Measurements from ENCODE around the gene PEX14. TPM values are rescaled to one million over a fixed set of nuclear protein-coding genes. Genes with fewer than 3 reads are reported as not detected.

Gene PEX14
- total RNA-seq, 1 experiment from 2014 or later, result 29.3 TPM

GRCh38 chr1:10617931-10618885 is 143.5 kb downstream of the PEX14 start:
- CTCF ChIA-PET, result no interaction called here
- no peak overlapping the region for H3K27ac ChIP-seq (ENCODE audit: low read depth, low read length)
- no peaks in the 10 kb centered on the region for H3K4me1 ChIP-seq (ENCODE audit: control insufficient read depth in 1 of 2, insufficient read depth in 2 of 2, low read length in 2 of 2)
- H3K9me2 ChIP-seq (ENCODE audit: insufficient read depth), result no peaks in the 10 kb centered on the region
- POLR2A ChIA-PET, result no interaction called here
- no peaks in the 10 kb centered on the region for H3K9me3 ChIP-seq (ENCODE audit: control insufficient read depth in 1 of 2, insufficient read depth in 1 of 2, low read depth in 1 of 2, low read length in 2 of 2)
- intact Hi-C loops (cut with micrococcal nuclease), result no loop called here
- ATAC-seq, result no peak
- RAD21 ChIA-PET (ENCODE audit: low non-redundant PET in 1 of 2, low total read pairs in 2 of 2, uncharacterized antibody in 2 of 2, unreplicated experiment in 2 of 2), result no interaction called here
- no peaks in the 10 kb centered on the region for H3K27me3 ChIP-seq (ENCODE audit: insufficient read depth, low read length)
- no peaks in the 10 kb centered on the region; a peak in 1 of 4 replicates for H3K36me3 ChIP-seq (ENCODE audit: control insufficient read depth in 1 of 2, insufficient read depth in 2 of 2, low read length in 2 of 2)
- no peak overlapping the region for H2AFZ ChIP-seq (ENCODE audit: low read depth, low read length, poor library complexity, severe bottlenecking)
- H3K9ac ChIP-seq (ENCODE audit: low read length), result no peak overlapping the region
- H3K4me3 ChIP-seq (replicated peaks in 1 of 2; ENCODE audit: low read depth in 1 of 2, low read length in 2 of 2), result no peak overlapping the region
- H3K79me2 ChIP-seq (ENCODE audit: insufficient read depth, low read length), result no peaks in the 10 kb centered on the region
- H3K4me2 ChIP-seq (ENCODE audit: low read length), result no peak overlapping the region
- DNase-seq (ENCODE audit: low read depth, low spot score), result no peak
- no TSS peak for BruUV-seq (replicated peaks)
- no peaks in the 10 kb centered on the region for H4K20me1 ChIP-seq (ENCODE audit: insufficient read depth)
- TF ChIP-seq SRF (IDR thresholded peaks at IDR 0.05; ENCODE audit: low read depth) (no peak), EZH2 (IDR thresholded peaks at IDR 0.05) (no peak), POLR2A (IDR thresholded peaks at IDR 0.05; ENCODE audit: borderline replicate concordance, extremely low read depth, insufficient read depth, insufficient read length) (no peak), RAD21 (IDR thresholded peaks at IDR 0.05; ENCODE audit: low read depth) (no peak), YY1 (IDR thresholded peaks at IDR 0.05; ENCODE audit: extremely low read depth, insufficient replicate concordance, low read depth, low read length) (no peak), CEBPB (IDR thresholded peaks at IDR 0.05; ENCODE audit: low read depth) (no peak), TCF7L2 (IDR thresholded peaks at IDR 0.05; ENCODE audit: borderline replicate concordance, extremely low read depth, insufficient read depth, insufficient read length) (no peak), EGR1 (IDR thresholded peaks at IDR 0.05; ENCODE audit: low read depth) (no peak), ZBTB33 (IDR thresholded peaks at IDR 0.05; ENCODE audit: extremely low read depth, insufficient replicate concordance, low read length) (no peak), JUND (IDR thresholded peaks at IDR 0.05) (no peak), SP1 (IDR thresholded peaks at IDR 0.05; ENCODE audit: low read depth) (no peak), EZH2phosphoT487 (IDR thresholded peaks at IDR 0.05; ENCODE audit: borderline replicate concordance) (no peak), SIN3A (IDR thresholded peaks at IDR 0.05; ENCODE audit: low read depth) (no peak), MAX (IDR thresholded peaks at IDR 0.05) (no peak), CBX3 (IDR thresholded peaks at IDR 0.05; ENCODE audit: low read depth) (no peak), REST (IDR thresholded peaks at IDR 0.05; ENCODE audit: low read depth) (no peak), CTCF (IDR thresholded peaks at IDR 0.05 in 2 of 3, conservative IDR thresholded peaks at IDR 0.05 in 1 of 3; ENCODE audit: borderline replicate concordance in 1 of 3, insufficient read depth in 1 of 3, low read depth in 2 of 3, low read length in 2 of 3) (no peak), POLR2AphosphoS5 (IDR thresholded peaks at IDR 0.05; ENCODE audit: low read depth, low read length) (no peak)
- TF ChIP-seq, protein P1, sequence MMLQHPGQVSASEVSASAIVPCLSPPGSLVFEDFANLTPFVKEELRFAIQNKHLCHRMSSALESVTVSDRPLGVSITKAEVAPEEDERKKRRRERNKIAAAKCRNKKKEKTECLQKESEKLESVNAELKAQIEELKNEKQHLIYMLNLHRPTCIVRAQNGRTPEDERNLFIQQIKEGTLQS (IDR thresholded peaks at IDR 0.05), result no peak
